Hepatocyte (in vitro differentiated cells): Measurements from ENCODE around the gene NEK10.

Experiments
- EZH2 ChIP-seq: fragments of 200-600 bp; sonication (generic); IDR thresholded peaks from 2 replicates; pipeline ENCODE4 v1.6.1; 2016; ENCODE audit warnings: antibody characterized with exemption, mild to moderate bottlenecking, borderline replicate concordance
- EZH2phosphoT487 ChIP-seq: fragments of 200-600 bp; sonication (generic); IDR thresholded peaks from one replicate; pipeline ENCODE4 v1.6.1; 2018; ENCODE audit warnings: antibody characterized with exemption, mild to moderate bottlenecking, low read depth, moderate library complexity; ENCODE audit not compliant: unreplicated experiment, severe bottlenecking
- TF ChIP-seq, protein P1 (sequence below): fragments of 200-600 bp; sonication (generic); IDR thresholded peaks from 2 replicates; pipeline ENCODE4 v1.5.1; 2016; ENCODE audit warnings: antibody characterized with exemption, mild to moderate bottlenecking; ENCODE audit not compliant: poor library complexity

DNA sequence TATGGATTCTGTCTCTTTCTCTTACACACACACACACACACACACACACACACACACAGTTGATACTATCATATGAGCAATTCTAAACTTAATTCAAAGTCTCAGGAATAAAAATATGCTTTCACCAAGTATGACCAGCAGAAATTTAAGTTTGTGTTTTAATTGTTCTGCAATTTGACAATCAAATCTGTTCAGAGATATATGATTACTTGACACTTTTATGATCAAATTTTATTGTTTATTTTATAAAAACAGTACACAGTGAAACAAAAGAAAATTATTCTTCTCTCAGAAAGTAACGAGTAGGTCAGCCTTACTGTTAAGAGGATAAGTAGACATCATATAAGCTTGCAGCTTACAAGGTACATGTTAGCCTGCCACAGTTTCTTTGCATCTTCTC lies 114.3 kb downstream of the NEK10 start:
- TF ChIP-seq, protein P1, sequence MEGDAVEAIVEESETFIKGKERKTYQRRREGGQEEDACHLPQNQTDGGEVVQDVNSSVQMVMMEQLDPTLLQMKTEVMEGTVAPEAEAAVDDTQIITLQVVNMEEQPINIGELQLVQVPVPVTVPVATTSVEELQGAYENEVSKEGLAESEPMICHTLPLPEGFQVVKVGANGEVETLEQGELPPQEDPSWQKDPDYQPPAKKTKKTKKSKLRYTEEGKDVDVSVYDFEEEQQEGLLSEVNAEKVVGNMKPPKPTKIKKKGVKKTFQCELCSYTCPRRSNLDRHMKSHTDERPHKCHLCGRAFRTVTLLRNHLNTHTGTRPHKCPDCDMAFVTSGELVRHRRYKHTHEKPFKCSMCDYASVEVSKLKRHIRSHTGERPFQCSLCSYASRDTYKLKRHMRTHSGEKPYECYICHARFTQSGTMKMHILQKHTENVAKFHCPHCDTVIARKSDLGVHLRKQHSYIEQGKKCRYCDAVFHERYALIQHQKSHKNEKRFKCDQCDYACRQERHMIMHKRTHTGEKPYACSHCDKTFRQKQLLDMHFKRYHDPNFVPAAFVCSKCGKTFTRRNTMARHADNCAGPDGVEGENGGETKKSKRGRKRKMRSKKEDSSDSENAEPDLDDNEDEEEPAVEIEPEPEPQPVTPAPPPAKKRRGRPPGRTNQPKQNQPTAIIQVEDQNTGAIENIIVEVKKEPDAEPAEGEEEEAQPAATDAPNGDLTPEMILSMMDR: no peak
- no peak for TF ChIP-seq EZH2phosphoT487
- no peak for TF ChIP-seq EZH2
